HG03378 (cell line): Measurements from ENCODE around the gene DLX2.
A peak's percentile ranks its signal among the peaks of the same experiment; 100 is the strongest.
"Not testable (repeated sequence)": the region's sequence is repeated elsewhere in the genome, so short reads cannot be mapped to it uniquely, and the experiment has no call there.

Experiments
- ATAC-seq: cut with Tn5 transposase; IDR thresholded peaks from one replicate; pipeline ENCODE4 v1.9.1; 2021; ENCODE audit warnings: mild to moderate bottlenecking, moderate library complexity; ENCODE audit not compliant: unreplicated experiment

Gene DLX2

DNA sequence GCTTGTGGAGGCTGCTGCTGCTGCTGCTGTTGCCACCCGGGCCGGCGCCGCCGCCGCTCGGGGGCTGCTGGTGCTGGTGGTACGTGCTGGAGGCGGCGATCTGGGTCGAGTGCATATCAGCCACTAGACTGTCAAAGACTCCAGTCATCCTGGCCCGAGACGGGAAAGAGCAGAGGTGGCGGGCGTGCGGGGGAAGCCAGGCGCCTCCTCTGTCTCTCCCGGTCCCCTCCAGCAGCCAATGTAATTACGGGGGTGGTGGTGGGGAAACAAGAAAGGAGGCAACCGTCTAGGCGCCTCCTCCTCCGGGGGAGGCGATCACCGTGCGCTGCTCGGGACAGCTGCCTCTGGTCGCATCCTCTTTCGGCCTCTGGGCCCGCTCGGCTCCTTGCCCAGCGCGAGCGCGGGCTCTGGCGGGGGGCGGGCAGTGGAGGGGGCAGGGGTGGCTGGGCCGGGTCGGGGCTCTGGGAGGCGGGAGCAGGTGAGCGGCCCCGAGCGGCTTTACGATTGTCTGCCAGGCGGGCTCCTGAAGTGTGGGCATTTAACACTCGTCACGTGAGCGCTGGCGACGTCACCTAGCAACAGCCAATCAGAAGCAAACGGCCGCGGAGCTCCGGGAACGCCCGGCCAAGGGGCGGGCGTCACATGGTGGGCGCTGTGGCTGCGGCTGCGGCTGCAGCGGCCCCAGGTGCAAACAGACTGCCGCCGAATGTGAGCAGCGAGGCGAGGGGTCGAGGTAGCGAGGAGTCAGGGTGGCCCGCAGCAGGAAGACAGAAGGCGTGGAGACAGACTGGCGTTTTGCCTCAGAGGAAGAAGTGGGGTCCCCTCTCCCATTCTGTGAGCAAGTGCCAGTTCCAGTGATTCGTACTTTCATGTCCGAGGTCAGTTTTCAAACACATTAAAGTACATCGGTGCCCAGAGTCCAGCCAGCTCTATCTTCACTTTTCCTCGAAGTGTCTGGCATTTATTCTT lies at the start of gene DLX2:
TSS of gene DLX2 (minus strand) at position 510 of the 969 bp plus-strand sequence. CDS start at position 148, 362 bp downstream.
- peak; percentile 35 for ATAC-seq

DNA sequence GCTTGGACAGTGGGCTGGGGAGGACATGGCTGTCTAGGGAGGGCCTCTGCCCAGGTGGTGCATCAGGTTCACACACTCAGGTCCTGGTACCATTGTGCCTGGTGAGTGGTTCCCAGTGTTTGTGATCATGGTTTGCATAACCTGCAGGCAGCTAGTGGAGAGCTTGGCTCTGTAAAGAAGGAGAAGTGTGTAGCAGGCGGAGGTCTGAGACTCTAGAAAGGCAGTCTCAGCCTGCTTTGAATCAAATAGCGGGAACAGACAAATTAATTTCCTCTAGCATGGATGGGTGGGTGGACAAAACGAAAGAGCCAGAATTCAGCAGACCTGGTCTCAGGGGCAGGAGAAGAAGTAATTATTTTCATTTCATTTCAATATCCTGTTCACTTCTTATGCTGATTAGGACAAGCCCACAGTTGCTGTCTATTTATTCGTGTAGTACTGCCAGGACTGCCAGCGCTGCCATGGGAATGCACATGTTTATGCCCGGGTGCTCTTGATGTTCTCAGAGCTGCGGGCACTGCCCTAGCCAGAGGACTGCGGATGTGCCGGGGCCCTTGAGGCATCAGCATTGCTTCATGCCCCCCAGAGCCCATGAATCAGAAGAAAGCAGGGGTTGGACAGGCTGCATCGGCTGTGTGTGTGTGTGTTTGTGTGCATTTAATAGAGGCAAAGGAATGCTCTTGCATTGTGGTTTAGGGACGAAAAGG lies 45.4 kb upstream of the DLX2 start:
- ATAC-seq = no peak

DNA sequence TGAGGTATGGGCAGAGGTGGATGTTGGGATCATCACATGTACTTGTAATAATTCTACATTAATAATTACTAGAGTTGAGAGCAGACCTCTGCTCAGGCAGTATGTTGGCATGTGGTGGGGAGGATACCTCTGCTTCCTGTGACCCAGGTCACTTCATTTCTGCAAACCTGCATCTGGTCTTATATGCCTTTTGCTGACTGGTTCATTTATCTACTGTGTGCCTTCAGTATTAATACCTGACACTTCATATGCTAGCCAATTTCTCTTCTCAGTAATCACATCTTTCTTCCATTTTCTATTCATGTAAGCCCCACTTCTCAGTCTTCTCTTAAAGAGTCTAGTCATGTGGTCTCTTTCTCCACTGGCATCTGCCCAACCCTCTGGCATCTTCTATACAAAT lies 41.1 kb upstream of the DLX2 start:
- no peak for ATAC-seq

DNA sequence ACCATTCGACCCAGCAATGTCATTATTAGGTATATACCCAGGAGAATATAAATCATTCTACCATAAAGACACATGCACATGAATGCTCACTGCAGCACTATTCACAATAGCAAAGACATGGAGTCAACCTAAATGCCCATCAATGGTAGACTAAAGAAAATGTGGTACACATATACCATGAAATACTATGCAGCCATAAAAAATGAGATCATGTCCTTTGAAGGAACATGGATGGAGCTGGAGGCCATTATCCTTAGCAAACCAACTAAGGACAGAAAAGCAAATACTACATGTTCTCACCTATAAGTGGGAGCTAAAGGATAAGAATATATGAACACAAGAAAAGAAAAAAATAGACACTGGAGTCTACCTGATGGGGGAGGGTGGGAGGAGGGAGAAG lies 36.0 kb upstream of the DLX2 start:
- not testable (repeated sequence) for ATAC-seq

DNA sequence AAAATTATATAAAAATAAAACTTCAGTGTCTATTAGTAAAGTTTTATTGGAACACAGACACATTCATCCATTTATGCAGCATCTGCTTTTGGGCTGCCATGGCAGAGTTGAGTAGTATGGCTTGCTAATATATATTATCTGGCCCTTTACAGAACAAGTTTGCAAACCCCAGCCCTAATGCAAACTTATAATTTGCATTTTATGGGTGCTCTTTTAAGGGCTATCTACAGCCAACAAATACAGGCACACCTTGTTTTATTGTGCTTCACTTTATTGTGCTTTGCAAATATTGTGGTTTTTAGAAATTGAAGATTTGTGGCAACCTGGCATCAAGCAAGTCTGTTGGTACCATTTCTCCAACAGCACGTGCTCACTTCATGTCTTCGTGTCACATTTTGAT lies 35.2 kb upstream of the DLX2 start:
- ATAC-seq = no peak

DNA sequence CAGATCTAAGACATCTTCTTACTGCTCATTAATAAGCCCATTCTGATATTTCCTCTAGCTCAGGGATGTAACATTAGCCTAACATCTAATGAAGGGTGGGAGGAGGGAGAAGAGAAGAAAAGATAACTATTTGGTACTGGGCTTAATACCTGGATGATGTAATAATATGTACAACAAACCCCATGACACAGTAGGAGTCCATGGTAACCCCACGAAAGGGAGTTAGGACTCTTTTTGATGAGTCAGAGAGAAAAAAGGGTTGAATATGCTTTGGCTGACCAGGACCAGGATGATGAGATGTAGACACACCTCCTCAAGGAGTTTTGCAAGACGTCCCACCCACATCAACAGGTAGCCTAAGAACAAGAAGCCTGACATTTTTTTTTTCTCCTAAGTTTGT lies 34.4 kb upstream of the DLX2 start:
- ATAC-seq = no peak

DNA sequence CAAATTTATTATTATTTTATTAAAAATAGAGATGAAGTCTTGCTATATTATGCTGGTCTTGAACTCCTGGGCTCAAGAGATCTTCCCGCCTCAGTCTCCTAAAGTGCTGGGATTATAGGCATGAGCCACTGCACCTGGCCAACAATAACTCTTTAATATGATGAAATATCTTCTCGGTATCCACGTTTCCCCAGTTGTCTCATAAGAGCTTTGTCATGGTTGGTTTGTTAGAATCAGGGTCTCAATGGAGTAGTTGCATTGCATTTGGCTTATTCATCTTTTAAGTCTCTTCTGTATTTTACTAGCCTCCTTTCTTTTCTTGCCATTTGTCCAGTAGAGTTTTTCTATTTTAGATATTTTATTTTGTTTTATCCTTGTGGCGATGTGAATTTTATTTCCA lies 32.7 kb upstream of the DLX2 start:
- ATAC-seq = no peak

DNA sequence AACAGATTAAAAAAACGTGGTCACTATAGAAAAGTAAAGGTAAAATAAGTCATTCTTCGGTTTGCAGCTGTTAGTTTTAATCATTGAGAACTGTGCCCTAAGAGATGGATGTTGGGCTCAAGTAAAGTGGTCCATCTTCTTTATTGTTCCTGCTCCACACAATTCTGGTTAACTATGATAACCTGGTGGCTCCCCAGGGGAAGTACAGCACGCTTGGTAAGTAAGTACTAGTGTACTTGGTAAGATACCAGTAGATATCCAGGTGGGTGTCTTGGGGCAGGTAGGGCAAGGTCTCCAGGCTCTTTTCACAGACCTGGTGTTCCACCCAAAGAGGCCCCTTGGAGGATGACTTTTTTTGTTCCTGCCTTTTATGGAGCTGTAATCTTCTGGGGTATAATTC lies 31.6 kb upstream of the DLX2 start:
- no peak for ATAC-seq

DNA sequence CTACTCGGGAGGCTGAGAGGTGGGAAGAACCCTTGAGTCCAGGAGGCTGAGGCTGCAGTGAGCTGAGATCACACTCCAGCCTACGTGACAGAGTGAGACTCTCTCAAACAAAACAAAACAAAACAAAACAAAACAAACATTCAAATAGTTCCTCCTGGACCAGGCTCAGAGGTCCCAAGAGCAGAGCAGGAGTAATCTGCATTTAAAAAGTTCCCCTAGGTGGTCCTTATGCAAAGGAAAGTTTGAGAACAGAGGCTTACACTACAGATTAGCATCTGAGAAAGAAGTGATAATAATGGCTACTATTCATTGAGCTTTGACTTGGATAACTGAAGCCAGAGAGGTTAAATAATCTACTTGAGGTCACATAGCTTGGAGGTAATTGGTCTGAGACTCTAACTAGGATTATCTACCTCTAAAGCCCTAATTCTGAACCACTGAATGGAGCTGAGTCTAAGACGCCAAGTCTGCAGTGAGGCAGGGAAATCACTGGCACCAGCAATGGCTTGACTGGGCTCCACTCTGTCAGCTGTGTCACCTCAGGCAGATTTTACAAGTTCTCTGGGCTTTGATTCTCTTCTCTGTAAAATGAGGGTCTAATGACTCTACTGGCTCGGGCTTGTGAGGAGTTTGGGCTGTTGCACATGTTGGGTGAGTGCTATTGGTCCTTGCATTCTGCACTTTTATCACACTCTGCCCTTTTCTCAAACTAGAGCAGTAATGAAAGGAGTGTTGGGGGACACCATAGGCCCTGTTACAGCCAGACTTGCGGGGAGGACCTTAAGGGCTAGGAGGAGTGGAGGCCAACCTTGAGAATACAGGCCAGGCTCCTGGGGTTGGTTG lies 29.2 kb upstream of the DLX2 start:
- no peak for ATAC-seq

DNA sequence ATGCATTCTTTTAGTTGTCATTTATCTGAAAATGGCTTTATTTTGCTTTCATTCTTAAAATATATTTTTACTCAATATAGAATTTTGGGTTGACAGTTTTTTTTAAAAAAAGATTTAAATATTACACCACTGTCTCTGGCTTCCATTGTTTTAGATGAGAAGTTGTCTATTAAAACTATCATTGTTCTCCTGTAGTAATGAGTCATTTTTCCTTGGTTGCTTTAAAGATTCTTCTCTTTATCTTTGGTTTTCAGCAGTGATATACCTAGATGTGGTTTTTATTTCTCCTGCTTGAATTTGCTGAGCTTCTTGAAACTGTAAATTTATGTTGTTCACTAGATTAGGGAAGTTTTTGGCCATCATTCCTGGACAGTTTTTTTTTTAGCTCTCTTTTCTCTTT lies 26.7 kb upstream of the DLX2 start:
- no peak for ATAC-seq

DNA sequence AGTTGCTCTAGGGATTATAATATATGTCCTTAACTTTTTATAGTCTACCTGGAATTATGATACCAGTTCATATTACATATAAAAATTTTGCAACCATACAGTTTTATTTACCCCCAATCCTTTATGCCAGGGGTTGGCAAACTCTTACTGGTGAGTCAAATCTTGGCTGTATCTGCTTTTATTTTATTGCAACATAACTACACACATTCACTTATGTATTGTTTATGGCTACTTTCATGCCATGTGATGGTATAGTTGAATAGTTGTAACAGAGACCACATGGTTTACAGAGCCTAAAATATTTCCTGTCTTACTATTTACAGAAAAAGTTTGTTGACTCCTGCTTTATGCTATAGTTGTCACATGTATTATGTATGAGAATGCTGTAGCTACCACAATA lies 25.8 kb upstream of the DLX2 start:
- ATAC-seq = no peak

DNA sequence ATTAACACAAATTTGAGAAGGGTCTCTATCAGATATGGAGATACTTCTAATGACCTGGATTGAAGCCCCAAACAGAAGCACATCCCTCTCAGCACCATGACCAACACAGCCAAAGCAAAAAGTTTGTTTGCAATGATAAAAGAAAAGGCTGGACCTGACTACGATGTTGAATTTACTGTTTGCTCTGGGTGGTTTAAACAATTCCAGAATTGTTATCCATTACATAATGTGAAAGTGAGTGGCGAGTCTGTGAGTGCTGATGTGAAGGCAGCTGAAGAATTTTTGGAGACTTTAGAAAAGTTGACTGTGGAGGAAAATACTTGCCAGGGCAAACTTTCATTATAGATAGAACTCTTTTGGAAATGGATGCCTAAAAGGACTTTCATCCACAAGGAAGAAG lies 17.4 kb upstream of the DLX2 start:
- no peak for ATAC-seq

DNA sequence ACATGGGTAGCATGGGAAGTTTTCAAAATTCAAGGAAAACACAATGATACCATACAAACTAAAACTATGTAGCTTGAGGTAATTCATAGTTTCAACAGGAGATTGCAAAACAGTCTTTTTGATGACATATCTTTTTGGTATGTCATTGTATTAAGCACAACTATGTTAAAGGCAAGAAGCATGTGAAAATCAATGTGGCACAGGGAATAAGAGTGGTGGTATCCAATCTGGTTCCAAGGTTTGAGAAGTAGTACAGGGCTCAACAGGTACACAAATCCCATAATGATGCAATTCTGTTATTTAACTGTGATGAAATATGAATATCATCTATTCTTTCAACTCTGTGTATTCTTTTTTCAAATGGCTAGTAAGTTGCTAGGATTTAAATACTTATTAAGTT lies 16.4 kb upstream of the DLX2 start:
- no peak for ATAC-seq

DNA sequence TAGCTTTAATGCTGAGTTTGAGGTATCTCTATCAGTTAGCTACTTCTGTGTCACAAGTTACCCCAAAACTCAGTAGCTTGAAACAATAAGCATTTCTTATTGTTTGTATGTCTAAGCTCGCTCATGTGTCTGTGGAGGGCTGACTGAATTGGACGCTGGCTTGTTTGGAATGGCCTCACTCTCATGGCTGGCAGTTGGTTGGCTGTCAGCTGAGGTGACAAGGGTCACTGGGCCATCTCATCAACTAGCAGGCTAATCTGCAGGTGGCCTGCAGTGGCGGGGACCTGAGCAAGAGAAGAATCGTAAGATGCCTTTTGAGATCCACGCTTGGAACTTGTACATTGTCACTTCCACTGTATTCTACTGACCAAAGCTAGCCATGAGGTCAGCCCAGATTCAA lies 13.4 kb upstream of the DLX2 start:
- ATAC-seq = no peak

DNA sequence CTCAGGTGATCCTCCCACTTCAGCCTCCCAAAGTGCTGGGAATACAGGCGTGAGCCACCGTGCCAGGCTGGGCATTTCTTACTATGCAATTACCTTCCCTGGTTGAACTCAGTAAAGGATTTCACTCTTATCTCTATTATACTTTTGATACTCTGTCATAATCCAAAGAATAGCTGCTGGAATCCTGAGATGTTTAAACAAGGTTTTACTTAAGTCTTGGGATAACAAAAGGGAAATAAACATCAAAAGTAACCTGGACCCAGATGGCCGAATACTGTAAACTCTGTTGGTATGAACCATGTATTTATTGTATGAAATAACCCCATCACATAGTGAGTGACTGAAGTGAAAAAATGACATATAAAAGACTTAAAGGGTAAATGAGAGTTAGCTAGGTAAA lies 11.9 kb upstream of the DLX2 start:
- no peak for ATAC-seq

DNA sequence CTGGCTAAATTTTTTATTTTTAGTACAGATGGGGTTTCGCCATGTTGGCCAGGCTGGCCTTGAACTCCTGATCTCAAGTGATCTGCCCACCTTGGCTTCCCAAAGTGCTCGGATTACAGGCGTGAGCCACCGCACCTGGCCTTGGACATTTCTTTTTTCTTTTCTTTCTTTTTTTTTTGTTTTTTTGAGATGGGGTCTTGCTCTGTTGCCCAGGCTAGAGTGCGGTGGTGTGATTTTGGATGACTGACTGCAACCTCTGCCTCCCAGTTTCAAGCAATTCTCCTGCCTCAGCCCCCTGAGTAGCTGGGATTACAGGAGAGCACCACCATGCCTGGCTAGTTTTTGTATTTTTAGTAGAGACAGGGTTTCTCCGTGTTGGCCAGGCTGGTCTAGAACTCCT lies 11.5 kb upstream of the DLX2 start:
- not testable (repeated sequence) for ATAC-seq

DNA sequence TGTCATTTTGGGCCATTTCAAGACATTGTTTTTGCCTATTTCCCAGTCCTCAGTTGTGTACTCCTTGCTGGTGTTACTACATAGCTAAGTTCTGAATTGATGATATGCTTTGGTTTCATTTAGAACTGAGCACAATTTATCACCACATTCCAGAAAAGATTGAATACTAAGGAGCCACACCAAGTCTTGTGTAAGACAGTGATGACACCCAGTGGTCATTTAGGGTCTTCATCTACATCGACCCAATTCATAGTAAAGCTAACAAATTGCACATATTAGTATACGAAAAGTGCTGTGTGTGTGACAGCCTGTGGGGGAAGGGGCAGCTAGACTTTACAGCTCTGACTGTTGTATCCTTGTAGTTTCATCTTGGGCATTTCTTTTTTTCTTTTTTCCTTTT lies 10.9 kb upstream of the DLX2 start:
- ATAC-seq = no peak

DNA sequence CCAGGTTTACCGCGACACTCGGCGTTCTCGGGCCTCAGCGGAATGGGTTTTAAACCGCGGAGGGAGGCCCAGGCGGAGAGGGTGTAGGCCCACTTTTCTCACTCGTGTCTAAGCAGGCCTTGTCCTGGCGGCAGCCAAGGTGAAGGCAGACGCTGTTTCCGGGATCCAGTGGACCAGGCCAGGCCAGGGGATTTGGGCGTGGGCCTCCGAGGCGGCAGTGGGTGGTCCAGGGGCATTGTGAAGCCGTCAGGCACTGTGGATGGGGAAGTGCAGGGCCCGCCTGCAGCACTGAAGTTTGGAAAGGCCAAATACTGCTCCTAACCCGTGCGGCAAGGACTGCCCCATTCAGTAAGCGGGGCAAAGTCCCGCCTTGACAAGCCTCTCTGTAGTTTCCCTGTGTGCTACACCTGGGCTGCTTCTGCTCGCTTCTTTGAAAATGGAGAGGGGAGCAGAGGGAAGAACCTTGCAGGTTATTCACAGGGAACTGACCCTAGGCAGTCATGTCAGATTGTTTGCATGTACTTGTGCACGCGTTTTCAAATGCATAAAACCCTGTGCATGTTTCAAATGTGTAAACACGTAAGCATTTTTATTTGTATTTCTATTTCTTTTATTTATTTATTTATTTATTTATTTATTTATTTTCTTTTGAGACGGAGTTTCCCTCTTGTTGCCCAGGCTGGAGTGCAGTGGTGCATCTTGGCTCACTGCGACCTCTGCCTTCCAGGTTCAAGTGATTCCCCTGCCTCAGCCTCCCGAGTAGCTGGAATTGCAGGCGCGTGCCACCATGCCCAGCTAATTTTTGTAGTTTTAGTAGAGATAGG lies 7.5 kb upstream of the DLX2 start:
- ATAC-seq = no peak

DNA sequence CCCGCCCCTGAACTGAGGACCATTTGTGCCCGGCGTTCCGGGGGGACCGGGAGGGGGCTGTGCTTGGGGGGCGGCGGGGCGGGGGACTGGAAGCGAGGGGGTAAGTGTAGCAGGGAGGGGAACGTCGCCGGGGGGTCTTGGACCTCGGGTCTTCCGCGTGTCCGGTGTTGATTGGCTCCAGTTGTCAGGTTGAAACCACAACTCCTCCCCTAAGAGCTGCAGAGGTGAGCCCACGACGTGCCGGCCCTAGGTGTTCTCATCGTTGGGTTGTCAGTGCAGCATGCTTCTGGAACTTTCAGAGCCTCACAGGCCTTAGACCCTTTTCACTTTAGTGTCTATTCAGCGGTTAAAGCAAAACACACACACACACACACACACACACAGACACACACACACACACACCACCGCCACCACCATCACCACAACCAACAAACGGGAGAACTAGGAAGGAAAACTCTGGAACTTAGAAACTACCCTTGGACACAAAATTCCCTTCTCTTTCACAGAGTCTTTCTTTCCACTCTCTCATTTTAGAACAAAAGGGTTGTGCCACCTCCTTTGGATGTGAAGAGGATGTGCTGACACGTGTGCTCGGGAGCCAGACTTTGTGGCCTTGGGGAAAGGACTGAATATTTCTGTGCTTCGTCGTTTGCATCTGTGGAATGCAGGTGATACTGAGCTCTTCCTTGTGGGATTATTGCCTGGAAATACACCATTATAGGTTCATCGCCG lies 6.7 kb upstream of the DLX2 start:
- no peak for ATAC-seq

DNA sequence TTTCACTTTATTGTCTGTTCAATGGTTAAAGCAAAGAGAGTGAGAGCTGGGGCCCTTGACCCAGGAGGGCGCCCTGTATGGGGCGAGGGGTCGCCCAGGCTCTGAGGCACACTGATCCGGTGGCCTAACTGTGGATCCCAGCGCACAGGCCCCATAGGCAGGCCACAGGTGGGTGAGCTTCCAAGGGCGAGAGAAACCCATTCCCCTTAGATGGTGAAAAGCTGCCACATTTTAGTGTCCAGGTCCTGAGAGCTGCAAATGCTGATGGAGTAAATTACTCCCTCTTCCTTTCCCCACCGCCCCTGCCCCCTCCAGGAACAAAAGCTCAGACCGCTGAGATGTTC lies 5.9 kb upstream of the DLX2 start:
- ATAC-seq = no peak
